Measurements from ENCODE around the gene RASL10A. TPM values are rescaled to one million over a fixed set of nuclear protein-coding genes. Genes with fewer than 3 reads are reported as not detected.

RASL10A gene
- total RNA-seq, 3 donors from 2014 or later = 2.7 to 4.7 (median 4.3) TPM

Other genes with a start within 250 kb of the RASL10A start
- 10 to 100 TPM in 2 of 3 donors, 1 to 10 TPM in 1; 9.5 to 13.6 (median 13.5) TPM for gene KREMEN1, start 242.7 kb downstream of the RASL10A start, total RNA-seq
- 1 to 10 TPM; 1.1 to 4.6 (median 2.3) TPM for gene EMID1, start 109.8 kb downstream of the RASL10A start, total RNA-seq
- gene RHBDD3, start 47.7 kb downstream of the RASL10A start, total RNA-seq = 10 to 100 TPM; 16.2 to 31.8 (median 28.2) TPM
- 100 to 1,000 TPM; 165 to 224 (median 220) TPM for gene EWSR1, start 47.4 kb downstream of the RASL10A start, total RNA-seq
- 10 to 100 TPM; 12.2 to 19.3 (median 15.7) TPM for gene GAS2L1, start 9.0 kb downstream of the RASL10A start, total RNA-seq
- 10 to 100 TPM; 55.7 to 58.7 (median 58.2) TPM for gene AP1B1, start 72.9 kb upstream of the RASL10A start, total RNA-seq
- gene RFPL1, start 122.9 kb upstream of the RASL10A start, total RNA-seq = not detected
- under 1 TPM; 0.29 to 0.33 (median 0.32) TPM for gene NEFH, start 164.5 kb upstream of the RASL10A start, total RNA-seq
- gene THOC5, start 238.1 kb upstream of the RASL10A start, total RNA-seq = 10 to 100 TPM; 33.2 to 55.4 (median 48.0) TPM